Measurements from ENCODE around the gene BIRC5. TPM values are rescaled to one million over a fixed set of nuclear protein-coding genes. Genes with fewer than 3 reads are reported as not detected.
A peak's percentile ranks its signal among the peaks of the same experiment; 100 is the strongest.

BIRC5 gene
- total RNA-seq (13.3 TPM), polyA plus RNA-seq (ENCODE audit: insufficient read depth in 1 of 8, insufficient read length in 8 of 8, low replicate concordance in 1 of 8) (10 to 100 TPM; 17.3 to 24.2 (median 19.9) TPM)
- long read RNA-seq, donor 1, transcript BIRC5-202 (4 exons, 2,630 nt): major isoform, 6 of 6 reads
- long read RNA-seq, donor 1, partial matches to known transcripts: 0 of 6 reads
- long read RNA-seq, donor 1, other reads (novel, unspliced or antisense): 0 of 6 reads
- long read RNA-seq, donor 2, partial matches to known transcripts: 0 of 1 reads
- long read RNA-seq, donor 2, other reads (novel, unspliced or antisense): 0 of 1 reads
- long read RNA-seq, donor 3, transcript BIRC5-202 (4 exons, 2,630 nt): major isoform, 8 of 11 reads
- long read RNA-seq, donor 3, partial matches to known transcripts: 0 of 11 reads
- long read RNA-seq, donor 3, other reads (novel, unspliced or antisense): 0 of 11 reads
- long read RNA-seq, donor 4, transcript BIRC5-202 (4 exons, 2,630 nt): major isoform, 11 of 13 reads
- long read RNA-seq, donor 4, partial matches to known transcripts: 0 of 13 reads
- long read RNA-seq, donor 4, other reads (novel, unspliced or antisense): 0 of 13 reads
- long read RNA-seq, donor 5, transcript BIRC5-202 (4 exons, 2,630 nt): major isoform, 30 of 48 reads
- long read RNA-seq, donor 5, transcript BIRC5-201 (5 exons, 2,711 nt): minor isoform, 5 of 48 reads
- long read RNA-seq, donor 5, partial matches to known transcripts: 7 of 48 reads
- long read RNA-seq, donor 5, other reads (novel, unspliced or antisense): 0 of 48 reads
- long read RNA-seq, donor 6, transcript BIRC5-202 (4 exons, 2,630 nt): major isoform, 17 of 21 reads
- long read RNA-seq, donor 6, partial matches to known transcripts: 0 of 21 reads
- long read RNA-seq, donor 6, other reads (novel, unspliced or antisense): 0 of 21 reads
- long read RNA-seq, donor 7, transcript BIRC5-202 (4 exons, 2,630 nt): major isoform, 14 of 17 reads
- long read RNA-seq, donor 7, partial matches to known transcripts: 0 of 17 reads
- long read RNA-seq, donor 7, other reads (novel, unspliced or antisense): 0 of 17 reads
- long read RNA-seq, donor 8, transcript BIRC5-202 (4 exons, 2,630 nt): major isoform, 7 of 20 reads
- long read RNA-seq, donor 8, partial matches to known transcripts: 12 of 20 reads
- long read RNA-seq, donor 8, other reads (novel, unspliced or antisense): 0 of 20 reads
- long read RNA-seq, donor 9, partial matches to known transcripts: 0 of 4 reads
- long read RNA-seq, donor 9, other reads (novel, unspliced or antisense): 0 of 4 reads
- long read RNA-seq, donor 10, transcript BIRC5-202 (4 exons, 2,630 nt): major isoform, 18 of 20 reads
- long read RNA-seq, donor 10, partial matches to known transcripts: 0 of 20 reads
- long read RNA-seq, donor 10, other reads (novel, unspliced or antisense): 0 of 20 reads
- long read RNA-seq, donor 11, transcript BIRC5-202 (4 exons, 2,630 nt): major isoform, 7 of 9 reads
- long read RNA-seq, donor 11, partial matches to known transcripts: 0 of 9 reads
- long read RNA-seq, donor 11, other reads (novel, unspliced or antisense): 0 of 9 reads

DNA sequence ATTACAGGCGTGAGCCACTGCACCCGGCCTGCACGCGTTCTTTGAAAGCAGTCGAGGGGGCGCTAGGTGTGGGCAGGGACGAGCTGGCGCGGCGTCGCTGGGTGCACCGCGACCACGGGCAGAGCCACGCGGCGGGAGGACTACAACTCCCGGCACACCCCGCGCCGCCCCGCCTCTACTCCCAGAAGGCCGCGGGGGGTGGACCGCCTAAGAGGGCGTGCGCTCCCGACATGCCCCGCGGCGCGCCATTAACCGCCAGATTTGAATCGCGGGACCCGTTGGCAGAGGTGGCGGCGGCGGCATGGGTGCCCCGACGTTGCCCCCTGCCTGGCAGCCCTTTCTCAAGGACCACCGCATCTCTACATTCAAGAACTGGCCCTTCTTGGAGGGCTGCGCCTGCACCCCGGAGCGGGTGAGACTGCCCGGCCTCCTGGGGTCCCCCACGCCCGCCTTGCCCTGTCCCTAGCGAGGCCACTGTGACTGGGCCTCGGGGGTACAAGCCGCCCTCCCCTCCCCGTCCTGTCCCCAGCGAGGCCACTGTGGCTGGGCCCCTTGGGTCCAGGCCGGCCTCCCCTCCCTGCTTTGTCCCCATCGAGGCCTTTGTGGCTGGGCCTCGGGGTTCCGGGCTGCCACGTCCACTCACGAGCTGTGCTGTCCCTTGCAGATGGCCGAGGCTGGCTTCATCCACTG lies at the start of gene BIRC5:
Gene BIRC5 (plus strand): TSS at position 238 of the 690 bp plus-strand sequence. CDS start 64 bp downstream, at position 302.
- Histone ChIP-seq H3K36me3 (ENCODE audit: control insufficient read depth, insufficient read depth, low read length) (peaks cover 4% of the 10 kb centered on the region), H3K9me3 (replicated peaks; ENCODE audit: control insufficient read depth, low read depth, low read length) (no peaks in the 10 kb centered on the region), H3K27ac (ENCODE audit: low read length) (no peak within 1 kb of the TSS), H3K27me3 (ENCODE audit: control insufficient read depth, insufficient read depth, low read length) (no peaks in the 10 kb centered on the region), H3K4me3 (ENCODE audit: low read length) (peak within 1 kb of the TSS; percentile 71), H3K4me1 (ENCODE audit: control insufficient read depth, insufficient read depth, low read length) (peaks cover 13% of the 10 kb centered on the region)
- under 1% methylated on average over 60 of the region's 60 CpGs for WGBS (ENCODE audit: insufficient coverage)
- DNase-seq: peak; percentile 93

GRCh38 chr17:78164748-78165607 lies 49.1 kb upstream of the BIRC5 start:
- no peak for DNase-seq
- Histone ChIP-seq H3K27ac (ENCODE audit: low read length) (no peak overlapping the region), H3K4me1 (ENCODE audit: control insufficient read depth, insufficient read depth, low read length) (peaks cover 15% of the 10 kb centered on the region), H3K9me3 (replicated peaks; ENCODE audit: control insufficient read depth, low read depth, low read length) (no peaks in the 10 kb centered on the region), H3K36me3 (ENCODE audit: control insufficient read depth, insufficient read depth, low read length) (no peaks in the 10 kb centered on the region), H3K4me3 (ENCODE audit: low read length) (no peak overlapping the region), H3K27me3 (ENCODE audit: control insufficient read depth, insufficient read depth, low read length) (no peaks in the 10 kb centered on the region)
- 89% methylated on average over 13 of the region's 16 CpGs for WGBS (ENCODE audit: insufficient coverage)

DNA sequence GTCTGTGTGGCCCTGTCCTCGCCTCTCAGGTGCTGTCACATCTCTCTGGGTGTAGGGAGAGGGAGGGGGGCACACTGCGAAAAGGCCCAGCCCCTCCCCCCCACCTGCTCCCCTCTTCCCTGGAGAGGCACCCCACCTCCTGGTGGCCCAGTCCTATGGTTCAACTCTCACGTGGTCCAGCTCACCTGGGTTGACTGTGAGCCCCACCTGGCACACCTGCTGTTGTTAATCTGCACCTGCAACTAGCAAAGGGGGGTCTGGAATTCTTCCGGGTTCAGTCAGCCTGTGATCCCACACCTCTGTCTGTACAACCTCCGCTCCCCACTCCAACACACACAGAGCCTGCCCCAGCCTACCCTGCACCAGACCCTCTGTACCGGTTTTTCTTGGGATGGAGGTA lies 47.6 kb upstream of the BIRC5 start:
- no peak for DNase-seq
- Histone ChIP-seq H3K4me3 (ENCODE audit: low read length) (no peak overlapping the region), H3K4me1 (ENCODE audit: control insufficient read depth, insufficient read depth, low read length) (peaks cover 27% of the 10 kb centered on the region), H3K9me3 (replicated peaks; ENCODE audit: control insufficient read depth, low read depth, low read length) (no peaks in the 10 kb centered on the region), H3K36me3 (ENCODE audit: control insufficient read depth, insufficient read depth, low read length) (peaks cover 4% of the 10 kb centered on the region), H3K27ac (ENCODE audit: low read length) (no peak overlapping the region), H3K27me3 (ENCODE audit: control insufficient read depth, insufficient read depth, low read length) (no peaks in the 10 kb centered on the region)
- WGBS (ENCODE audit: insufficient coverage): 0% methylated on average over 1 of the region's 6 CpGs

DNA sequence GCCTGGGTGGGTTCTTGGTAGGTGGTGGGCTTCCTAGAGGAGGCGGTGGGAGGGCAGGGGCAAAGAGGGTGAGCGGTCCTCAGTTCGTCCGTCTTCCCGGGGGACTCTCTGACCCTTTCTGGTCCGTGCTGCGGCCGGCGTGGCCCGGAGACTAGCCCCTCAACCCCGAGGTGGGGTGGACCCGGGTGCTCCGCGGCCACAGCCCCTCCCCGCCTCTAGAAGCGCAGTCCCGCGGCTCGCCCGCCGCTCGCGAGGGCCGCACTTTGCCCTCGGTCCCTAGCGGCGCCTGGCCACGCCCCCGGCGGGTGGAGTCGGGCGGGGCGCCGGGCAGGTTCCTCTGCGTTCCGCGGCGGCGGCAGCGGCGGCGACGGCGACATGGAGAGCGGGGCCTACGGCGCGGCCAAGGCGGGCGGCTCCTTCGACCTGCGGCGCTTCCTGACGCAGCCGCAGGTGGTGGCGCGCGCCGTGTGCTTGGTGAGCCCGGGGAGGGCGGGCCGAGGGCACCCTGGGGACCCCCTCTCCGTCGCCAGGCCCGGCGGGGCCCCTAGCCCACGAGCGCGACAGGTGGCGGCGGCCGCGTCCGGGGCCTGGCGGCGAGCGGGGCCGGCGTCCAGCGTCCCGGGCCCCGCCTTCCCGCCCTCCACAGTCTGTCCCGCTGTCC lies 45.7 kb upstream of the BIRC5 start, which contains the start of gene SYNGR2:
Gene SYNGR2 (plus strand): TSS at position 340 of the 661 bp plus-strand sequence. CDS start 36 bp downstream, at position 376.
- DNase-seq: peak; percentile 80
- H3K4me1 ChIP-seq (ENCODE audit: control insufficient read depth, insufficient read depth, low read length): peaks cover 46% of the 10 kb centered on the region
- under 1% methylated on average over 67 of the region's 84 CpGs for WGBS (ENCODE audit: insufficient coverage)

GRCh38 chr17:78168903-78169793 lies 44.9 kb upstream of the BIRC5 start:
- H3K27me3 ChIP-seq (ENCODE audit: control insufficient read depth, insufficient read depth, low read length): no peaks in the 10 kb centered on the region
- no peak for DNase-seq
- peaks cover 24% of the 10 kb centered on the region for H3K36me3 ChIP-seq (ENCODE audit: control insufficient read depth, insufficient read depth, low read length)
- peak overlapping the region; percentile 59 for H3K4me3 ChIP-seq (ENCODE audit: low read length)
- 13% methylated on average over 14 of the region's 38 CpGs for WGBS (ENCODE audit: insufficient coverage)
- H3K27ac ChIP-seq (ENCODE audit: low read length): peak overlapping the region; percentile 81
- H3K9me3 ChIP-seq (replicated peaks; ENCODE audit: control insufficient read depth, low read depth, low read length): no peaks in the 10 kb centered on the region
- H3K4me1 ChIP-seq (ENCODE audit: control insufficient read depth, insufficient read depth, low read length): peaks cover 54% of the 10 kb centered on the region

More for the DNA sequence above, 45.7 kb upstream of the BIRC5 start, which contains the start of gene SYNGR2:
- Histone ChIP-seq H3K27me3 (ENCODE audit: control insufficient read depth, insufficient read depth, low read length) (no peaks in the 10 kb centered on the region), H3K27ac (ENCODE audit: low read length) (peak within 1 kb of the TSS; percentile 81), H3K4me3 (ENCODE audit: low read length) (peak within 1 kb of the TSS; percentile 59), H3K36me3 (ENCODE audit: control insufficient read depth, insufficient read depth, low read length) (peaks cover 20% of the 10 kb centered on the region), H3K9me3 (replicated peaks; ENCODE audit: control insufficient read depth, low read depth, low read length) (no peaks in the 10 kb centered on the region)

GRCh38 chr17:78170692-78171590 lies 43.1 kb upstream of the BIRC5 start:
- H3K27ac ChIP-seq (ENCODE audit: low read length): peak overlapping the region; percentile 79
- peaks cover 36% of the 10 kb centered on the region for H3K36me3 ChIP-seq (ENCODE audit: control insufficient read depth, insufficient read depth, low read length)
- H3K27me3 ChIP-seq (ENCODE audit: control insufficient read depth, insufficient read depth, low read length): no peaks in the 10 kb centered on the region
- H3K4me1 ChIP-seq (ENCODE audit: control insufficient read depth, insufficient read depth, low read length): peaks cover 72% of the 10 kb centered on the region
- DNase-seq: no peak
- no peak overlapping the region for H3K4me3 ChIP-seq (ENCODE audit: low read length)
- no peaks in the 10 kb centered on the region for H3K9me3 ChIP-seq (replicated peaks; ENCODE audit: control insufficient read depth, low read depth, low read length)
- 78% methylated on average over 26 of the region's 31 CpGs for WGBS (ENCODE audit: insufficient coverage)

All from muscle of leg (tissue), 16 donors.